CD4-positive, alpha-beta T cell (primary cell): ENCODE measurements around the gene IGLL5. TPM values are rescaled to one million over a fixed set of nuclear protein-coding genes. Genes with fewer than 3 reads are reported as not detected.

Source experiments
- ATAC-seq: fragments of 200-7000 bp; cut with Tn5 transposase; one replicate; pipeline ENCODE4 v1.10.0; 2022; ENCODE audit warnings: mild to moderate bottlenecking; ENCODE audit not compliant: poor library complexity
- CTCF ChIA-PET: fragments of 350-600 bp; sonication (Branson Sonifier 250); formaldehyde crosslinking; loops from one replicate; lab custom pipeline; 2021; ENCODE audit warnings: antibody characterized with exemption, inconsistent platforms; lab: Charles Lee
- POLR2A ChIA-PET: fragments of 350-600 bp; sonication (Branson Sonifier 250); formaldehyde crosslinking; loops from one replicate; lab custom pipeline; 2021; ENCODE audit warnings: antibody characterized with exemption, inconsistent platforms; lab: Charles Lee
- DNase-seq, 14 experiments: peaks; one replicate each; pipeline ENCODE4 v3.0.0-alpha.2; 2013 to 2020; ENCODE audit warnings: mixed read lengths in 2 of 14
- H3K27ac ChIP-seq, 2 donors: one replicate each; pipeline versions ENCODE4 v1.5.1 to v1.7.0; 2013; ENCODE audit warnings: low read length in 2 of 2, low read depth in 1 of 2, mild to moderate bottlenecking in 1 of 2
- H3K27me3 ChIP-seq, 2 experiments: 1 replicate in 1 of 2; 2 replicates in 1 of 2; pipeline versions ENCODE4 v1.6.1 to v1.7.0; 2013; ENCODE audit warnings: low read length in 2 of 2, control low read depth in 1 of 2, mild to moderate bottlenecking in 1 of 2, moderate library complexity in 1 of 2; ENCODE audit not compliant: insufficient read depth in 2 of 2, control insufficient read depth in 1 of 2
- H3K36me3 ChIP-seq: one replicate; pipeline ENCODE4 v1.6.1; 2013; ENCODE audit warnings: low read length, control low read depth; ENCODE audit not compliant: insufficient read depth
- H3K4me1 ChIP-seq: one replicate; pipeline ENCODE4 v1.6.1; 2013; ENCODE audit warnings: low read length, control low read depth; ENCODE audit not compliant: insufficient read depth
- H3K4me3 ChIP-seq: one replicate; pipeline ENCODE4 v1.5.1; 2013; ENCODE audit warnings: mild to moderate bottlenecking, low read length, moderate library complexity
- H3K9me3 ChIP-seq, 2 experiments: 1 replicate in 1 of 2; 2 replicates in 1 of 2; pipeline versions ENCODE4 v1.6.1 to v1.7.0; 2013; ENCODE audit warnings: low read length in 2 of 2, mild to moderate bottlenecking in 2 of 2, control low read depth in 1 of 2, moderate library complexity in 1 of 2; ENCODE audit not compliant: control insufficient read depth in 1 of 2, insufficient read depth in 1 of 2
- H3K27ac Mint-ChIP-seq: one replicate; pipeline ENCODE4 v1.8.0; 2020; ENCODE audit warnings: mixed read lengths
- H3K27me3 Mint-ChIP-seq: one replicate; pipeline ENCODE4 v1.8.0; 2021; ENCODE audit warnings: mixed read lengths
- H3K36me3 Mint-ChIP-seq: one replicate; pipeline ENCODE4 v1.8.0; 2021; ENCODE audit warnings: low read depth, mixed read lengths
- H3K4me1 Mint-ChIP-seq: one replicate; pipeline ENCODE4 v1.8.0; 2021; ENCODE audit warnings: low read depth, mixed read lengths
- H3K4me3 Mint-ChIP-seq: one replicate; pipeline ENCODE4 v1.8.0; 2020; ENCODE audit warnings: mild to moderate bottlenecking, mixed read lengths
- H3K9me3 Mint-ChIP-seq: one replicate; pipeline ENCODE4 v1.8.0; 2020; ENCODE audit warnings: mixed read lengths
- CTCF ChIP-seq: fragments of 200-600 bp; IDR thresholded peaks from one replicate; pipeline ENCODE4 v1.8.0; 2022; ENCODE audit warnings: antibody characterized with exemption, mild to moderate bottlenecking
- intact Hi-C, 2 experiments: fragments of 100-400 bp; cut with DNase I in 1 of 2; cut with micrococcal nuclease in 1 of 2; formaldehyde crosslinking; loops; one replicate each; pipeline versions ENCODE4 v1.15.1 to v1.9.0; 2023 to 2025; cut with DNase I, micrococcal nuclease
- total RNA-seq, 174 experiments: library from RNA in 2 of 174; stranded (reverse) in 2 of 174; gene quantifications; one replicate each; pipeline ENCODE4 v1.2.3 and lab custom pipeline; 2021 to 2026

Gene IGLL5
- total RNA-seq, 2 experiments from 2014 or later: not detected

- no peaks in the 10 kb centered on the region for H3K36me3 Mint-ChIP-seq
- intact Hi-C loops: loop anchor here (2.0 to 5.0 kb wide), 3 partner anchors 21 to 32 kb away; no protein-coding TSS in a partner anchor
- peaks cover 52% of the 10 kb centered on the region for H3K4me1 Mint-ChIP-seq
- no peaks in the 10 kb centered on the region for H3K9me3 Mint-ChIP-seq
- TF ChIP-seq CTCF: no peak
- peaks cover 21% of the 10 kb centered on the region for H3K4me1 ChIP-seq
- H3K36me3 ChIP-seq: no peaks in the 10 kb centered on the region
- CTCF ChIA-PET: interaction anchor here (1.6 to 2.2 kb wide), 3 partner anchors 15 to 62 kb away, joined by 5 to 11 read pairs (median 5); no protein-coding TSS in a partner anchor
- POLR2A ChIA-PET: interaction anchor here (0.8 to 1.9 kb wide), 4 partner anchors 27 to 37 kb away, joined by 3 to 7 read pairs (median 4); no protein-coding TSS in a partner anchor
- H3K4me3 Mint-ChIP-seq: no peak overlapping the region
- H3K27ac ChIP-seq: no peak overlapping the region
- no peak for DNase-seq
- H3K9me3 ChIP-seq: no peaks in the 10 kb centered on the region
- no peak overlapping the region for H3K27ac Mint-ChIP-seq
- no peaks in the 10 kb centered on the region for H3K27me3 Mint-ChIP-seq
- no peaks in the 10 kb centered on the region for H3K27me3 ChIP-seq
- no peak overlapping the region for H3K4me3 ChIP-seq
- no peak for ATAC-seq
Measured at GRCh38 chr22:22849640-22850610, 37.7 kb upstream of the IGLL5 start.

GRCh38 chr22:22851969-22852368 lies 35.6 kb upstream of the IGLL5 start:
- ATAC-seq (no peak), DNase-seq (no peak)
- Mint-ChIP-seq H3K4me3 (no peak overlapping the region), H3K9me3 (no peaks in the 10 kb centered on the region), H3K4me1 (peaks cover 32% of the 10 kb centered on the region), H3K36me3 (no peaks in the 10 kb centered on the region), H3K27ac (no peak overlapping the region), H3K27me3 (no peaks in the 10 kb centered on the region)
- ChIA-PET POLR2A (no interaction called here), CTCF (no interaction called here)
- no peak for TF ChIP-seq CTCF
- intact Hi-C loops: loop anchor here in 1 of 2 experiments (2.0 kb wide), 1 partner anchor 19 kb away; no protein-coding TSS in a partner anchor
- Histone ChIP-seq H3K9me3 (no peaks in the 10 kb centered on the region), H3K36me3 (no peaks in the 10 kb centered on the region), H3K4me3 (no peak overlapping the region), H3K4me1 (peaks cover 36% of the 10 kb centered on the region), H3K27ac (no peak overlapping the region), H3K27me3 (no peaks in the 10 kb centered on the region)

GRCh38 chr22:22853713-22854112 lies 33.9 kb upstream of the IGLL5 start:
- Histone ChIP-seq H3K4me3 (no peak overlapping the region), H3K27ac (no peak overlapping the region), H3K4me1 (peaks cover 30% of the 10 kb centered on the region), H3K9me3 (no peaks in the 10 kb centered on the region), H3K36me3 (no peaks in the 10 kb centered on the region), H3K27me3 (no peaks in the 10 kb centered on the region)
- Mint-ChIP-seq H3K36me3 (no peaks in the 10 kb centered on the region), H3K4me1 (peaks cover 14% of the 10 kb centered on the region), H3K9me3 (no peaks in the 10 kb centered on the region), H3K27me3 (no peaks in the 10 kb centered on the region), H3K4me3 (no peak overlapping the region), H3K27ac (no peak overlapping the region)
- no peak for DNase-seq
- ChIA-PET CTCF (no interaction called here), POLR2A (no interaction called here)
- no peak for TF ChIP-seq CTCF
- no peak for ATAC-seq
- intact Hi-C loops: no loop called here
